Kidney (tissue), 14 donors: ENCODE measurements around the gene TRAK1. TPM values are rescaled to one million over a fixed set of nuclear protein-coding genes. Genes with fewer than 3 reads are reported as not detected.

Source experiments
- DNase-seq, 5 donors: peaks; one replicate each; pipeline ENCODE4 v3.0.0-alpha.2; 2013 to 2020
- FAIRE-seq: peaks from 2 replicates; lab custom pipeline; 2012; peaks lifted over from hg19 to GRCh38; lab: Jason Lieb, UNC
- H3K27ac ChIP-seq, 2 donors: one replicate each; pipeline ENCODE4 v1.7.0; 2013; ENCODE audit warnings: low read depth in 2 of 2, low read length in 2 of 2, inconsistent platforms in 1 of 2
- H3K27me3 ChIP-seq: one replicate; pipeline ENCODE4 v1.7.1; 2013; ENCODE audit warnings: low read length, inconsistent platforms; ENCODE audit not compliant: control insufficient read depth, insufficient read depth
- H3K36me3 ChIP-seq, 3 donors: one replicate each; pipeline versions ENCODE4 v1.7.0 to v1.7.1; 2013; ENCODE audit warnings: low read length in 3 of 3, control low read depth in 1 of 3, inconsistent platforms in 1 of 3; ENCODE audit not compliant: insufficient read depth in 3 of 3, control insufficient read depth in 2 of 3
- H3K4me1 ChIP-seq, 3 donors: one replicate each; pipeline versions ENCODE4 v1.7.0 to v1.7.1; 2013; ENCODE audit warnings: low read length in 3 of 3, inconsistent platforms in 1 of 3, low read depth in 1 of 3; ENCODE audit not compliant: control insufficient read depth in 2 of 3, insufficient read depth in 2 of 3
- H3K4me3 ChIP-seq, 3 donors: one replicate each; pipeline versions ENCODE4 v1.7.0 to v1.8.1; 2013; ENCODE audit warnings: low read length in 3 of 3, control low read depth in 1 of 3, inconsistent platforms in 1 of 3
- H3K9ac ChIP-seq, 3 donors: one replicate each; pipeline versions ENCODE4 v1.7.0 to v1.7.1; 2013; ENCODE audit warnings: low read length in 3 of 3, control low read depth in 1 of 3, inconsistent platforms in 1 of 3
- H3K9me3 ChIP-seq, 3 donors: one replicate each; pipeline versions ENCODE4 v1.7.0 to v1.7.1; 2013; ENCODE audit warnings: low read length in 3 of 3, control low read depth in 1 of 3, inconsistent platforms in 1 of 3; ENCODE audit not compliant: control insufficient read depth in 2 of 3, insufficient read depth in 1 of 3
- intact Hi-C: fragments of 100-400 bp; cut with DNase I; formaldehyde crosslinking; loops from one replicate; pipeline ENCODE4 v1.11.1; 2022
- polyA plus RNA-seq: library from polyadenylated mRNA; stranded (reverse); fragments of 350-450 nt; fragmentation: Illumina TruSeq; extraction: RNeasy Lipid Tissue Mini Kit (QIAGEN cat#74804); gene quantifications from one replicate; pipeline ENCODE4 v1.2.3, GENCODE V29; 2014; ENCODE audit warnings: low read depth, low replicate concordance; ENCODE audit not compliant: insufficient read depth
- total RNA-seq: library from RNA; stranded (reverse); fragmentation: NEBNext Ultra II Directional; extraction: Animal tissue kit (Norgen Biotek cat#: 25700); gene quantifications from one replicate; pipeline ENCODE4 v1.2.1, GENCODE V29; 2021
- TF ChIP-seq, protein P1 (sequence below): IDR thresholded peaks from 3 replicates; pipeline ENCODE4 v1.5.1; 2012; ENCODE audit warnings: mild to moderate bottlenecking, moderate library complexity, borderline replicate concordance; ENCODE audit not compliant: insufficient read depth; ENCODE audit errors: extremely low read depth
- donor health status: control.
- donor health status: control.
- donor health status: control.
- donor health status: control.
- donor health status: control.
- donor health status: DM: yes; HTN: yes; CAD: no.
- donor health status: Normal renal cell carcinoma (clear cell type).

Gene TRAK1
- total and polyA plus RNA-seq, 2 donors from 2014 or later: 16.2 to 41.0 TPM

DNA sequence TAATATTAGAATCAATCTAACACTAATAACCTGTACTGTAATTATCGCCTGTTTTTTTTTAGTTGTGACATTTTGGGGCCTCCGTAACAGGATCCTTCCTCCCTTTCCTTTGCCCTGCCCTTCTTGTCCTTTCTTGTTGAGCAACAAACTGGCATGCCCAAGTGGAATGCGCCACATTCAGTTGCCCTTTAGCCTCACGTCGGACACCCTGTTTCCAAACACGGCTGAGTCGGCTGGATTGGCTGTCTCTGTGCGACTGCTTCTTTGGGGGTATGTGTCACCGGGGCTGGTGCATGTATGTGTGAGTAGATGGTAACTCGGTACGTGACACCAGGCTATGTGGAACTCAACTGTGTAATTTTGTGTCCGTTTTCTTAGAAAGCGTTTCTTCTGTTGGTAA lies 24.1 kb downstream of the TRAK1 start:
- no peak overlapping the region for H3K9ac ChIP-seq
- TF ChIP-seq, protein P1, sequence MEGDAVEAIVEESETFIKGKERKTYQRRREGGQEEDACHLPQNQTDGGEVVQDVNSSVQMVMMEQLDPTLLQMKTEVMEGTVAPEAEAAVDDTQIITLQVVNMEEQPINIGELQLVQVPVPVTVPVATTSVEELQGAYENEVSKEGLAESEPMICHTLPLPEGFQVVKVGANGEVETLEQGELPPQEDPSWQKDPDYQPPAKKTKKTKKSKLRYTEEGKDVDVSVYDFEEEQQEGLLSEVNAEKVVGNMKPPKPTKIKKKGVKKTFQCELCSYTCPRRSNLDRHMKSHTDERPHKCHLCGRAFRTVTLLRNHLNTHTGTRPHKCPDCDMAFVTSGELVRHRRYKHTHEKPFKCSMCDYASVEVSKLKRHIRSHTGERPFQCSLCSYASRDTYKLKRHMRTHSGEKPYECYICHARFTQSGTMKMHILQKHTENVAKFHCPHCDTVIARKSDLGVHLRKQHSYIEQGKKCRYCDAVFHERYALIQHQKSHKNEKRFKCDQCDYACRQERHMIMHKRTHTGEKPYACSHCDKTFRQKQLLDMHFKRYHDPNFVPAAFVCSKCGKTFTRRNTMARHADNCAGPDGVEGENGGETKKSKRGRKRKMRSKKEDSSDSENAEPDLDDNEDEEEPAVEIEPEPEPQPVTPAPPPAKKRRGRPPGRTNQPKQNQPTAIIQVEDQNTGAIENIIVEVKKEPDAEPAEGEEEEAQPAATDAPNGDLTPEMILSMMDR: no peak
- intact Hi-C loops: no loop called here

DNA sequence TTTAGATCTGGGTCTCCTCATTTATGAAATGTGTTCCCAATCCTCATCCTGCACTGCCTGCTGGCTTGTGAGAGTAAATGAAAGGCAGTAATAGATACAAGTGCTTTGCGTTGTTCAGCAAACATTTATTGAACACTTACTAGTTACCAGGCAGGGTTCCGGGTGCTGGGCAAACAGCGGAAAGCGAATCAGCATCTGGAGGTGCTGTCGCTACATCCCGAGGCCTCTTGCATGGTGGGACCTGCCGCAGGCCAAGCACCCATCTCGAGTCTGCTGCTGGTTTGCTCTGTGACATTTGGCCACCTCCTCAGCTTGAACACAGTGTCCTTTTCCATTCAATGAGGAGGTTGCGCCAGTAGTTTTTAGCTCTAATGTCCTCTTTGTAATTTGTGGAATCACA lies 24.8 kb downstream of the TRAK1 start:
- no peaks in the 10 kb centered on the region for H3K36me3 ChIP-seq
- TF ChIP-seq, protein P1: no peak
- H3K9ac ChIP-seq: no peak overlapping the region
- FAIRE-seq: no peak
- no peak overlapping the region for H3K27ac ChIP-seq
- no peak overlapping the region for H3K4me3 ChIP-seq
- H3K4me1 ChIP-seq: peaks cover 0 to 21% (median 12%) of the 10 kb centered on the region in 3 donors
- H3K27me3 ChIP-seq: no peaks in the 10 kb centered on the region
- intact Hi-C loops: no loop called here
- DNase-seq: no peak
- no peaks in the 10 kb centered on the region for H3K9me3 ChIP-seq

More for the DNA sequence above, 24.1 kb downstream of the TRAK1 start:
- Histone ChIP-seq H3K36me3 (no peaks in the 10 kb centered on the region), H3K27me3 (no peaks in the 10 kb centered on the region), H3K27ac (no peak overlapping the region), H3K4me3 (no peak overlapping the region), H3K4me1 (peaks cover 0 to 21% (median 12%) of the 10 kb centered on the region in 3 donors), H3K9me3 (no peaks in the 10 kb centered on the region)
- DNase-seq (no peak), FAIRE-seq (no peak)

DNA sequence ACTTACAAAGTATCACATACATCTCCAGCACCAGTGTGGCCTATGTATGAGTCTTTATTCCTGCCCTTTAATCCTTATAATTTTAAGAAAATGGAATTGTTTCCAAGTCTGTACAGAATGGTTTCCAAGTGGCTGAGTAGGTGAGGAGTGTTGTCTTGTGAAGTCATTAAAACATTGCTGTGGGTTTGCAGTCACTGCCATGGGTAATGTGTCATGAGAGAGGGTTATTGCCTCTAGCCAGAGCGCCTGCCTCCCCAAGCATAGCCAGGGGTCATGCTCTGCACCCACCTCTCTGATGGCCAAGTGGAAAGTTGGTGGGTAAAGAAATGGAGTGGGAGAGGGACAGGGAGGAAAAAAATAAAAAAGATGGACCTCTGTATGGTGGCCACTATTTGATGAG lies 25.3 kb downstream of the TRAK1 start:
- intact Hi-C loops: no loop called here
- no peaks in the 10 kb centered on the region for H3K27me3 ChIP-seq
- TF ChIP-seq, protein P1: no peak
- no peaks in the 10 kb centered on the region for H3K9me3 ChIP-seq
- no peaks in the 10 kb centered on the region for H3K36me3 ChIP-seq
- no peak overlapping the region for H3K27ac ChIP-seq
- no peak overlapping the region for H3K4me3 ChIP-seq
- H3K4me1 ChIP-seq: peaks cover 0 to 21% (median 12%) of the 10 kb centered on the region in 3 donors
- FAIRE-seq (no peak), DNase-seq (no peak)
- no peak overlapping the region for H3K9ac ChIP-seq
